Measurements from ENCODE around the gene CRIM1.
A peak's percentile ranks its signal among the peaks of the same experiment; 100 is the strongest.

CRIM1 gene

GRCh38 chr2:36455011-36455410 lies 99.4 kb downstream of the CRIM1 start:
- no peak for FAIRE-seq
- peak; percentile 58 for DNase-seq (ENCODE audit: low spot score)

- DNase-seq (ENCODE audit: low spot score) = no peak
- no peak for FAIRE-seq
Measured at GRCh38 chr2:36455788-36456187, 100.2 kb downstream of the CRIM1 start.

GRCh38 chr2:36456227-36457175 lies 100.9 kb downstream of the CRIM1 start:
- FAIRE-seq (no peak), DNase-seq (ENCODE audit: low spot score) (no peak)

GRCh38 chr2:36458106-36458505 lies 102.5 kb downstream of the CRIM1 start:
- FAIRE-seq (no peak), DNase-seq (ENCODE audit: low spot score) (no peak)

GRCh38 chr2:36459725-36460137 lies 104.2 kb downstream of the CRIM1 start:
- FAIRE-seq (peak; percentile 37), DNase-seq (ENCODE audit: low spot score) (peak; percentile 77)

- DNase-seq (ENCODE audit: low spot score) (peak; percentile 92), FAIRE-seq (peak; percentile 93)
Measured at GRCh38 chr2:36461039-36461681, 105.6 kb downstream of the CRIM1 start.

- FAIRE-seq = no peak
Measured at GRCh38 chr2:36462311-36462935, 106.8 kb downstream of the CRIM1 start.

GRCh38 chr2:36463365-36463764 lies 107.8 kb downstream of the CRIM1 start:
- DNase-seq (ENCODE audit: low spot score) (no peak), FAIRE-seq (no peak)

More at GRCh38 chr2:36462311-36462935, 106.8 kb downstream of the CRIM1 start:
- no peak for DNase-seq (ENCODE audit: low spot score)

- no peak for DNase-seq (ENCODE audit: low spot score)
- no peak for FAIRE-seq
Measured at GRCh38 chr2:36464006-36464721, 108.6 kb downstream of the CRIM1 start.

- DNase-seq (ENCODE audit: low spot score) = no peak
- no peak for FAIRE-seq
Measured at GRCh38 chr2:36466135-36466534, 110.6 kb downstream of the CRIM1 start.

- FAIRE-seq = no peak
- no peak for DNase-seq (ENCODE audit: low spot score)
Measured at GRCh38 chr2:36468463-36469105, 113.0 kb downstream of the CRIM1 start.

GRCh38 chr2:36469106-36469477 lies 113.5 kb downstream of the CRIM1 start:
- FAIRE-seq (no peak), DNase-seq (ENCODE audit: low spot score) (no peak)

GRCh38 chr2:36469710-36470109 lies 114.1 kb downstream of the CRIM1 start:
- FAIRE-seq (no peak), DNase-seq (ENCODE audit: low spot score) (no peak)

- DNase-seq (ENCODE audit: low spot score) (no peak), FAIRE-seq (no peak)
Measured at GRCh38 chr2:36473230-36473629, 117.7 kb downstream of the CRIM1 start.

- DNase-seq (ENCODE audit: low spot score) (peak; percentile 77), FAIRE-seq (peak; percentile 94)
Measured at GRCh38 chr2:36476411-36476810, 120.8 kb downstream of the CRIM1 start.

GRCh38 chr2:36477315-36477714 lies 121.7 kb downstream of the CRIM1 start:
- FAIRE-seq = no peak

GRCh38 chr2:36477746-36478145 lies 122.2 kb downstream of the CRIM1 start:
- no peak for FAIRE-seq

More at GRCh38 chr2:36477315-36477714, 121.7 kb downstream of the CRIM1 start:
- DNase-seq (ENCODE audit: low spot score) = no peak

GRCh38 chr2:36478332-36478738 lies 122.8 kb downstream of the CRIM1 start:
- peak; percentile 95 for FAIRE-seq

More at GRCh38 chr2:36477746-36478145, 122.2 kb downstream of the CRIM1 start:
- DNase-seq (ENCODE audit: low spot score) = no peak

GRCh38 chr2:36478999-36479398 lies 123.4 kb downstream of the CRIM1 start:
- no peak for FAIRE-seq
- no peak for DNase-seq (ENCODE audit: low spot score)

More at GRCh38 chr2:36478332-36478738, 122.8 kb downstream of the CRIM1 start:
- peak; percentile 94 for DNase-seq (ENCODE audit: low spot score)

- no peak for FAIRE-seq
- DNase-seq (ENCODE audit: low spot score) = no peak
Measured at GRCh38 chr2:36479406-36479805, 123.8 kb downstream of the CRIM1 start.

GRCh38 chr2:36480028-36480427 lies 124.5 kb downstream of the CRIM1 start:
- FAIRE-seq = no peak
- peak; percentile 61 for DNase-seq (ENCODE audit: low spot score)
